Right lung (tissue), 5 donors: Measurements from ENCODE around the gene SYNGR4. TPM values are rescaled to one million over a fixed set of nuclear protein-coding genes. Genes with fewer than 3 reads are reported as not detected.

Experiments
- polyA plus RNA-seq, 5 donors: library from polyadenylated mRNA; unstranded; fragments of 120-200 nt; gene quantifications; one replicate each; pipeline versions ENCODE4 v1.2.1 to v1.2.3, GENCODE V29; 2013; ENCODE audit warnings: inconsistent platforms in 1 of 5, low replicate concordance in 1 of 5; ENCODE audit not compliant: insufficient read length in 5 of 5, insufficient read depth in 1 of 5

Gene SYNGR4
- polyA plus RNA-seq, 5 donors, result 0.27 TPM; not detected in 4

Other genes starting within 250 kb of the SYNGR4 start
- 10 to 100 TPM; 56.9 to 71.4 (median 63.0) TPM for gene LIG1, start 194.0 kb upstream of the SYNGR4 start, polyA plus RNA-seq
- gene ZSWIM9, start 193.7 kb upstream of the SYNGR4 start, polyA plus RNA-seq, result 10 to 100 TPM in 3 of 5 donors, 1 to 10 TPM in 2; 7.7 to 11.5 (median 10.6) TPM
- 10 to 100 TPM; 58.7 to 96.3 (median 86.0) TPM for gene CARD8, start 108.5 kb upstream of the SYNGR4 start, polyA plus RNA-seq
- 10 to 100 TPM in 1 of 5 donors, 1 to 10 TPM in 4; 8.1 to 10.6 (median 9.0) TPM for gene ZNF114, start 94.3 kb upstream of the SYNGR4 start, polyA plus RNA-seq
- gene EMP3, start 38.8 kb upstream of the SYNGR4 start, polyA plus RNA-seq, result 100 to 1,000 TPM in 4 of 5 donors, 10 to 100 TPM in 1; 98.1 to 129 (median 108) TPM
- 1 to 10 TPM; 6.6 to 9.2 (median 7.7) TPM for gene TMEM143, start 427 bp upstream of the SYNGR4 start, polyA plus RNA-seq
- gene KDELR1, start 27.2 kb downstream of the SYNGR4 start, polyA plus RNA-seq, result 100 to 1,000 TPM; 141 to 191 (median 175) TPM
- under 1 TPM; 0.13 to 0.58 (median 0.40) TPM for gene GRIN2D, start 29.3 kb downstream of the SYNGR4 start, polyA plus RNA-seq
- gene GRWD1, start 81.6 kb downstream of the SYNGR4 start, polyA plus RNA-seq, result 10 to 100 TPM; 17.5 to 30.9 (median 21.7) TPM
- gene KCNJ14, start 91.2 kb downstream of the SYNGR4 start, polyA plus RNA-seq, result 1 to 10 TPM in 3 of 5 donors, under 1 TPM in 2; 0.70 to 1.5 (median 1.2) TPM
- 100 to 1,000 TPM in 2 of 5 donors, 10 to 100 TPM in 3; 72.6 to 112 (median 87.8) TPM for gene CYTH2, start 105.0 kb downstream of the SYNGR4 start, polyA plus RNA-seq
- 1 to 10 TPM; 1.4 to 4.0 (median 2.6) TPM for gene LMTK3, start 147.5 kb downstream of the SYNGR4 start, polyA plus RNA-seq
- 1 to 10 TPM; 1.6 to 4.2 (median 3.3) TPM for gene SULT2B1, start 187.8 kb downstream of the SYNGR4 start, polyA plus RNA-seq
- under 1 TPM; 0.11 to 0.76 (median 0.32) TPM for gene SPACA4, start 242.4 kb downstream of the SYNGR4 start, polyA plus RNA-seq